MM.1S (cell line): ENCODE results near the gene FAM111B.
"Not testable (repeated sequence)": the region's sequence is repeated elsewhere in the genome, so short reads cannot be mapped to it uniquely, and the experiment has no call there.

Experiments
- DNase-seq: peaks from one replicate; pipeline ENCODE4 v3.0.0-alpha.2; 2015
- H2AFZ ChIP-seq: fragments of 300-600 bp; sonication (generic); 2 replicates; pipeline ENCODE4 v1.6.0; 2016; ENCODE audit warnings: antibody characterized with exemption, low read length
- H3F3A ChIP-seq: fragments of 300-600 bp; sonication (generic); 2 replicates; pipeline ENCODE4 v1.6.1; 2016; ENCODE audit warnings: mild to moderate bottlenecking, antibody characterized with exemption, low read length, moderate library complexity, mixed read lengths; ENCODE audit not compliant: insufficient read depth
- H3K27ac ChIP-seq: fragments of 300-600 bp; sonication (generic); 2 replicates; pipeline ENCODE4 v1.5.1; 2016; ENCODE audit warnings: mild to moderate bottlenecking, low read length
- H3K27me3 ChIP-seq: fragments of 300-600 bp; sonication (generic); replicated peaks from 2 replicates; pipeline ENCODE4 v1.6.0; 2016; ENCODE audit warnings: low read length; ENCODE audit not compliant: insufficient read depth
- H3K36me3 ChIP-seq: fragments of 300-600 bp; sonication (generic); replicated peaks from 2 replicates; pipeline ENCODE4 v1.6.1; 2016; ENCODE audit warnings: mild to moderate bottlenecking, low read length, mixed read lengths; ENCODE audit not compliant: insufficient read depth
- H3K4me1 ChIP-seq: fragments of 300-600 bp; sonication (generic); 2 replicates; pipeline ENCODE4 v1.6.1; 2016; ENCODE audit warnings: low read length, mixed read lengths
- H3K4me2 ChIP-seq: fragments of 300-600 bp; sonication (generic); 2 replicates; pipeline ENCODE4 v1.6.0; 2016; ENCODE audit warnings: low read depth, low read length
- H3K4me3 ChIP-seq: fragments of 300-600 bp; sonication (generic); 2 replicates; pipeline ENCODE4 v1.5.1; 2016; ENCODE audit warnings: low read length, mixed read lengths
- H3K79me2 ChIP-seq: fragments of 300-600 bp; sonication (generic); 2 replicates; pipeline ENCODE4 v1.6.1; 2016; ENCODE audit warnings: mixed run types, low read length, mixed read lengths
- H3K9ac ChIP-seq: fragments of 300-600 bp; sonication (generic); 2 replicates; pipeline ENCODE4 v1.6.1; 2016; ENCODE audit warnings: low read length, mixed read lengths
- H3K9me2 ChIP-seq: fragments of 300-600 bp; sonication (generic); replicated peaks from 2 replicates; pipeline ENCODE4 v1.6.1; 2016; ENCODE audit warnings: mild to moderate bottlenecking, low read length, mixed read lengths; ENCODE audit not compliant: insufficient read depth
- H3K9me3 ChIP-seq: fragments of 300-600 bp; sonication (generic); replicated peaks from 2 replicates; pipeline ENCODE4 v1.6.1; 2016; ENCODE audit warnings: mild to moderate bottlenecking, low read length, mixed read lengths; ENCODE audit not compliant: insufficient read depth
- H4K20me1 ChIP-seq: fragments of 300-600 bp; sonication (generic); 2 replicates; pipeline ENCODE4 v1.6.1; 2016; ENCODE audit warnings: mild to moderate bottlenecking, low read length, moderate library complexity, mixed read lengths; ENCODE audit not compliant: insufficient read depth
- EZH2 ChIP-seq: fragments of 300-600 bp; sonication (generic); optimal IDR thresholded peaks from 2 replicates; pipeline ENCODE3; 2017; ENCODE audit warnings: low read depth, mild to moderate bottlenecking, antibody characterized with exemption, low read length, mixed read lengths
- EZH2phosphoT487 ChIP-seq: fragments of 300-600 bp; sonication (generic); IDR thresholded peaks from 2 replicates; pipeline ENCODE4 v1.6.1; 2018; ENCODE audit warnings: antibody characterized with exemption, low read length
- TF ChIP-seq, protein P1 (sequence below): fragments of 300-600 bp; sonication (generic); IDR thresholded peaks from 2 replicates; pipeline ENCODE4 v1.5.1; 2016; ENCODE audit warnings: antibody characterized with exemption, low read length, mixed read lengths

FAM111B gene, protein sequence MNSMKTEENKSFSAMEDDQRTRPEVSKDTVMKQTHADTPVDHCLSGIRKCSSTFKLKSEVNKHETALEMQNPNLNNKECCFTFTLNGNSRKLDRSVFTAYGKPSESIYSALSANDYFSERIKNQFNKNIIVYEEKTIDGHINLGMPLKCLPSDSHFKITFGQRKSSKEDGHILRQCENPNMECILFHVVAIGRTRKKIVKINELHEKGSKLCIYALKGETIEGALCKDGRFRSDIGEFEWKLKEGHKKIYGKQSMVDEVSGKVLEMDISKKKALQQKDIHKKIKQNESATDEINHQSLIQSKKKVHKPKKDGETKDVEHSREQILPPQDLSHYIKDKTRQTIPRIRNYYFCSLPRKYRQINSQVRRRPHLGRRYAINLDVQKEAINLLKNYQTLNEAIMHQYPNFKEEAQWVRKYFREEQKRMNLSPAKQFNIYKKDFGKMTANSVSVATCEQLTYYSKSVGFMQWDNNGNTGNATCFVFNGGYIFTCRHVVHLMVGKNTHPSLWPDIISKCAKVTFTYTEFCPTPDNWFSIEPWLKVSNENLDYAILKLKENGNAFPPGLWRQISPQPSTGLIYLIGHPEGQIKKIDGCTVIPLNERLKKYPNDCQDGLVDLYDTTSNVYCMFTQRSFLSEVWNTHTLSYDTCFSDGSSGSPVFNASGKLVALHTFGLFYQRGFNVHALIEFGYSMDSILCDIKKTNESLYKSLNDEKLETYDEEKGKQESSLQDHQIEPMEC

GRCh38 chr11:59106363-59107336, at the start of gene FAM111B:
TSS of gene FAM111B (plus strand) at chr11:59107237. CDS start at chr11:59109626, 2,389 bp downstream.
- Histone ChIP-seq H3K4me2 (peak within 1 kb of the TSS; percentile 89), H3K9me2 (no peaks in the 10 kb centered on the region), H3K9ac (peak within 1 kb of the TSS; percentile 95), H3K27me3 (no peaks in the 10 kb centered on the region), H3K4me1 (peaks cover 27% of the 10 kb centered on the region), H3K79me2 (peaks cover 47% of the 10 kb centered on the region), H3F3A (peaks cover 19% of the 10 kb centered on the region), H3K27ac (peak within 1 kb of the TSS; percentile 80), H2AFZ (peak within 1 kb of the TSS; percentile 68), H3K36me3 (peaks cover 11% of the 10 kb centered on the region; the same call in 1 of the 2 replicates), H3K4me3 (peak within 1 kb of the TSS; percentile 88), H4K20me1 (peaks cover 5% of the 10 kb centered on the region; the same call in 1 of the 2 replicates), H3K9me3 (no peaks in the 10 kb centered on the region)
- TF ChIP-seq EZH2 = no peak
- no peak for TF ChIP-seq EZH2phosphoT487
- TF ChIP-seq, protein P1, sequence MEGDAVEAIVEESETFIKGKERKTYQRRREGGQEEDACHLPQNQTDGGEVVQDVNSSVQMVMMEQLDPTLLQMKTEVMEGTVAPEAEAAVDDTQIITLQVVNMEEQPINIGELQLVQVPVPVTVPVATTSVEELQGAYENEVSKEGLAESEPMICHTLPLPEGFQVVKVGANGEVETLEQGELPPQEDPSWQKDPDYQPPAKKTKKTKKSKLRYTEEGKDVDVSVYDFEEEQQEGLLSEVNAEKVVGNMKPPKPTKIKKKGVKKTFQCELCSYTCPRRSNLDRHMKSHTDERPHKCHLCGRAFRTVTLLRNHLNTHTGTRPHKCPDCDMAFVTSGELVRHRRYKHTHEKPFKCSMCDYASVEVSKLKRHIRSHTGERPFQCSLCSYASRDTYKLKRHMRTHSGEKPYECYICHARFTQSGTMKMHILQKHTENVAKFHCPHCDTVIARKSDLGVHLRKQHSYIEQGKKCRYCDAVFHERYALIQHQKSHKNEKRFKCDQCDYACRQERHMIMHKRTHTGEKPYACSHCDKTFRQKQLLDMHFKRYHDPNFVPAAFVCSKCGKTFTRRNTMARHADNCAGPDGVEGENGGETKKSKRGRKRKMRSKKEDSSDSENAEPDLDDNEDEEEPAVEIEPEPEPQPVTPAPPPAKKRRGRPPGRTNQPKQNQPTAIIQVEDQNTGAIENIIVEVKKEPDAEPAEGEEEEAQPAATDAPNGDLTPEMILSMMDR = no peak
- peak; percentile 98 for DNase-seq

GRCh38 chr11:59058120-59059033, 48.7 kb upstream of the FAM111B start:
- H4K20me1 ChIP-seq, H3K36me3 ChIP-seq, H3F3A ChIP-seq, H3K27me3 ChIP-seq, H3K9me3 ChIP-seq, H3K27ac ChIP-seq, H3K79me2 ChIP-seq, H3K9me2 ChIP-seq, H3K4me1 ChIP-seq: not testable (repeated sequence)
- peak overlapping the region; percentile 62 for H3K4me2 ChIP-seq
- peak overlapping the region; percentile 55 for H3K4me3 ChIP-seq
- peak overlapping the region; percentile 79 for H2AFZ ChIP-seq
- H3K9ac ChIP-seq = peak overlapping the region; percentile 16; the same call in 1 of the 2 replicates
- peak; percentile 90 for DNase-seq
- TF ChIP-seq, protein P1 = peak; percentile 93

GRCh38 chr11:59060096-59060495, 46.9 kb upstream of the FAM111B start:
- H3K79me2 ChIP-seq, H3K27ac ChIP-seq, H2AFZ ChIP-seq, H3K9me2 ChIP-seq, H3K9me3 ChIP-seq, DNase-seq, H3F3A ChIP-seq, H3K27me3 ChIP-seq, H3K36me3 ChIP-seq, H3K9ac ChIP-seq, H3K4me3 ChIP-seq, H3K4me1 ChIP-seq, H4K20me1 ChIP-seq, H3K4me2 ChIP-seq: not testable (repeated sequence)
